GM23338 (cell line): ENCODE results near the gene EGFR. TPM values are rescaled to one million over a fixed set of nuclear protein-coding genes. Genes with fewer than 3 reads are reported as not detected.

ENCODE experiments used
- ATAC-seq: fragments of 200-7000 bp; cut with Tn5 transposase; 3 replicates; pipeline ENCODE4 v1.9.1; 2020
- DNase-seq: peaks from one replicate; pipeline ENCODE4 v3.0.0-alpha.2; 2015; ENCODE audit warnings: low spot score
- H2AFZ ChIP-seq: fragments of 200-600 bp; sonication (generic); 2 replicates; pipeline ENCODE4 v1.8.0; 2016; ENCODE audit warnings: antibody characterized with exemption, mild to moderate bottlenecking, moderate library complexity
- H3F3A ChIP-seq: fragments of 200-600 bp; sonication (generic); replicated peaks from 2 replicates; pipeline ENCODE4 v1.8.0; 2017; ENCODE audit warnings: antibody characterized with exemption, mixed run types, low read depth
- H3K27ac ChIP-seq: fragments of 200-600 bp; sonication (generic); 2 replicates; pipeline ENCODE4 v1.6.1; 2016; ENCODE audit warnings: low read depth
- H3K27me3 ChIP-seq: fragments of 200-600 bp; sonication (generic); 2 replicates; pipeline ENCODE4 v1.8.0; 2016; ENCODE audit warnings: mild to moderate bottlenecking, mixed run types, moderate library complexity; ENCODE audit not compliant: insufficient read depth
- H3K36me3 ChIP-seq: fragments of 200-600 bp; sonication (generic); 2 replicates; pipeline ENCODE4 v1.8.0; 2016; ENCODE audit warnings: mild to moderate bottlenecking; ENCODE audit not compliant: insufficient read depth
- H3K4me1 ChIP-seq: fragments of 200-600 bp; sonication (generic); 2 replicates; pipeline ENCODE4 v1.8.0; 2016; ENCODE audit warnings: mild to moderate bottlenecking, moderate library complexity; ENCODE audit not compliant: insufficient read depth
- H3K4me2 ChIP-seq: fragments of 200-600 bp; sonication (generic); 2 replicates; pipeline ENCODE4 v1.7.1; 2017; ENCODE audit warnings: mixed run types
- H3K4me3 ChIP-seq: fragments of 200-600 bp; sonication (generic); 2 replicates; pipeline ENCODE4 v1.6.1; 2016; ENCODE audit warnings: mixed run types
- H3K79me2 ChIP-seq: fragments of 200-600 bp; sonication (generic); replicated peaks from 2 replicates; pipeline ENCODE4 v1.8.0; 2017; ENCODE audit warnings: mild to moderate bottlenecking; ENCODE audit not compliant: insufficient read depth
- H3K9me2 ChIP-seq: fragments of 200-600 bp; sonication (generic); 2 replicates; pipeline ENCODE4 v1.8.0; 2017; ENCODE audit not compliant: insufficient read depth
- H4K20me1 ChIP-seq: fragments of 200-600 bp; sonication (generic); replicated peaks from 2 replicates; pipeline ENCODE4 v1.8.0; 2017; ENCODE audit warnings: mild to moderate bottlenecking; ENCODE audit not compliant: insufficient read depth
- H3K27ac Mint-ChIP-seq: 2 replicates; pipeline ENCODE4 v1.8.0; 2020; ENCODE audit warnings: inconsistent platforms, mild to moderate bottlenecking, moderate library complexity, mixed read lengths
- H3K27me3 Mint-ChIP-seq: 3 replicates; pipeline ENCODE4 v1.8.0; 2022; ENCODE audit warnings: low read depth, mild to moderate bottlenecking, moderate library complexity, mixed read lengths, inconsistent platforms; ENCODE audit not compliant: insufficient read depth, poor library complexity
- H3K36me3 Mint-ChIP-seq: 3 replicates; pipeline ENCODE4 v1.8.0; 2021; ENCODE audit warnings: low read depth, mild to moderate bottlenecking, inconsistent platforms, moderate library complexity, mixed read lengths
- H3K4me1 Mint-ChIP-seq: 3 replicates; pipeline ENCODE4 v1.8.0; 2020; ENCODE audit warnings: mild to moderate bottlenecking, inconsistent platforms, mixed read lengths
- H3K4me3 Mint-ChIP-seq: 3 replicates; pipeline ENCODE4 v1.8.0; 2021; ENCODE audit warnings: moderate library complexity, mild to moderate bottlenecking, inconsistent platforms, mixed read lengths
- H3K9me3 Mint-ChIP-seq: 3 replicates; pipeline ENCODE4 v1.8.0; 2020; ENCODE audit warnings: moderate library complexity, mild to moderate bottlenecking, inconsistent platforms, mixed read lengths
- CREB1 ChIP-seq: fragments of 250-450 bp; sonication (Bioruptor Pico); IDR thresholded peaks from 2 replicates; pipeline ENCODE4 v1.5.0; 2020; ENCODE audit warnings: low read depth, mild to moderate bottlenecking, moderate library complexity
- ETS1 ChIP-seq: IDR thresholded peaks from 2 replicates; pipeline ENCODE4 v1.6.1; 2016; ENCODE audit warnings: antibody characterized with exemption
- EZH2 ChIP-seq: fragments of 200-600 bp; sonication (generic); IDR thresholded peaks from one replicate; pipeline ENCODE4 v1.8.0; 2017; ENCODE audit warnings: antibody characterized with exemption, mild to moderate bottlenecking, low read depth; ENCODE audit not compliant: unreplicated experiment
- EZH2phosphoT487 ChIP-seq: fragments of 200-600 bp; sonication (generic); IDR thresholded peaks from one replicate; pipeline ENCODE4 v1.8.1; 2018; ENCODE audit warnings: antibody characterized with exemption; ENCODE audit not compliant: unreplicated experiment
- JUNB ChIP-seq: IDR thresholded peaks from one replicate; pipeline ENCODE4 v1.6.1; 2016; ENCODE audit warnings: antibody characterized with exemption; ENCODE audit not compliant: unreplicated experiment
- NANOG ChIP-seq: IDR thresholded peaks from 2 replicates; pipeline ENCODE4 v1.6.1; 2016; ENCODE audit warnings: antibody characterized with exemption, borderline replicate concordance
- POLR2AphosphoS5 ChIP-seq: IDR thresholded peaks from 2 replicates; pipeline ENCODE4 v1.6.1; 2016; ENCODE audit warnings: antibody characterized with exemption, low read depth
- REST ChIP-seq: IDR thresholded peaks from one replicate; pipeline ENCODE4 v1.6.1; 2018; ENCODE audit warnings: antibody characterized with exemption; ENCODE audit not compliant: unreplicated experiment
- ZNF114 ChIP-seq: fragments of 250-450 bp; sonication (Bioruptor Pico); IDR thresholded peaks from 2 replicates; pipeline ENCODE4 v1.5.0; 2020; ENCODE audit warnings: mild to moderate bottlenecking, moderate library complexity
- ZNF331 ChIP-seq: fragments of 250-450 bp; sonication (Bioruptor Pico); IDR thresholded peaks from 2 replicates; pipeline ENCODE4 v1.5.0; 2020; ENCODE audit warnings: low read depth, mild to moderate bottlenecking, moderate library complexity
- ZNF462 ChIP-seq: fragments of 250-450 bp; sonication (Bioruptor Pico); IDR thresholded peaks from 2 replicates; pipeline ENCODE4 v1.5.0; 2020; ENCODE audit warnings: mild to moderate bottlenecking, moderate library complexity
- polyA plus RNA-seq: library from polyadenylated mRNA; unstranded; fragments of >200 nt; fragmentation: Nextera tagmentation; extraction: Ambion mirVana; gene quantifications from 2 replicates; pipeline ENCODE4 v1.2.1, GENCODE V29; 2016
- total RNA-seq: library from RNA; depleted of rRNA; stranded (reverse); fragments of >200 nt; shearing (Covaris generic); gene quantifications from 2 replicates; pipeline ENCODE4 v1.2.3, GENCODE V29; 2014
- TF ChIP-seq, protein P1 (sequence below), 2 experiments: fragments of 200-600 bp in 1 of 2; sonication (generic) in 1 of 2; conservative IDR thresholded peaks; 2 replicates each; pipeline versions ENCODE4 v1.5.1 to v1.6.1; 2016 to 2017; ENCODE audit warnings: antibody characterized with exemption in 2 of 2, low read depth in 2 of 2, mild to moderate bottlenecking in 2 of 2, moderate library complexity in 1 of 2

Gene EGFR
- total and polyA plus RNA-seq, 2 experiments from 2014 or later: 1.5 to 4.5 TPM

DNA sequence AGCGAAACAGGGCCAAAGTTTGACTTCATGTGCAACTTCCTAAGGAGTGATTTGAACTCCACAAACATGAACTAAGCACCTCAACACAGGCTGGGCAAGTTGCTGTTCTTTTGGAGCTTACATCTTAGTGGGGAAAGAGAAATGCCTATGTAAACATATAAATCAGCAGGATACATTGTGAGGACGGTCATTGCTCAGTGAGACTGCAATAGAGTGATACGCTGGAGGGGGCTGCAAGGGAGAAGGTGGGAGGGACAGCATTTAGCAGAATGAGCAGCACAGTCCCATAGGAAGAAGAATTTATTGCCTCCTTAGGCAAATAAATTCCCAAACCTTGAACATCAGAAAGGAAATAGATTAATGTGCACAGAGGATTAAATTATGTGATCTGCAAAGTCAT is 90.0 kb downstream of the EGFR start:
- no peak for TF ChIP-seq POLR2AphosphoS5
- TF ChIP-seq, protein P1, sequence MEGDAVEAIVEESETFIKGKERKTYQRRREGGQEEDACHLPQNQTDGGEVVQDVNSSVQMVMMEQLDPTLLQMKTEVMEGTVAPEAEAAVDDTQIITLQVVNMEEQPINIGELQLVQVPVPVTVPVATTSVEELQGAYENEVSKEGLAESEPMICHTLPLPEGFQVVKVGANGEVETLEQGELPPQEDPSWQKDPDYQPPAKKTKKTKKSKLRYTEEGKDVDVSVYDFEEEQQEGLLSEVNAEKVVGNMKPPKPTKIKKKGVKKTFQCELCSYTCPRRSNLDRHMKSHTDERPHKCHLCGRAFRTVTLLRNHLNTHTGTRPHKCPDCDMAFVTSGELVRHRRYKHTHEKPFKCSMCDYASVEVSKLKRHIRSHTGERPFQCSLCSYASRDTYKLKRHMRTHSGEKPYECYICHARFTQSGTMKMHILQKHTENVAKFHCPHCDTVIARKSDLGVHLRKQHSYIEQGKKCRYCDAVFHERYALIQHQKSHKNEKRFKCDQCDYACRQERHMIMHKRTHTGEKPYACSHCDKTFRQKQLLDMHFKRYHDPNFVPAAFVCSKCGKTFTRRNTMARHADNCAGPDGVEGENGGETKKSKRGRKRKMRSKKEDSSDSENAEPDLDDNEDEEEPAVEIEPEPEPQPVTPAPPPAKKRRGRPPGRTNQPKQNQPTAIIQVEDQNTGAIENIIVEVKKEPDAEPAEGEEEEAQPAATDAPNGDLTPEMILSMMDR (conservative IDR thresholded peaks at IDR 0.05; ENCODE audit: low read depth in 2 of 2): no peak
- TF ChIP-seq ZNF462 (CRISPR knock-in tag): no peak
- TF ChIP-seq JUNB: no peak
- no peak for TF ChIP-seq ZNF114
- TF ChIP-seq EZH2phosphoT487: no peak
- no peak for TF ChIP-seq REST
- no peak for TF ChIP-seq ZNF331 (CRISPR knock-in tag)
- TF ChIP-seq CREB1 (CRISPR knock-in tag): no peak
- TF ChIP-seq NANOG: no peak
- TF ChIP-seq EZH2: no peak
- no peak for TF ChIP-seq ETS1
- no peak overlapping the region for H3K4me3 ChIP-seq
- ATAC-seq (no peak), DNase-seq (no peak)
- H3K9me2 ChIP-seq: 0 out of 2 replicates have a peak, but pooled peaks cover 5% of the 10 kb centered on the region
- peak overlapping the region; percentile 63; the same call in 1 of the 2 replicates for H3K4me2 ChIP-seq
- no peaks in the 10 kb centered on the region for H3K79me2 ChIP-seq
- peak overlapping the region; percentile 24; the same call in 1 of the 2 replicates for H2AFZ ChIP-seq
- no peaks in the 10 kb centered on the region for H3K27me3 ChIP-seq
- no peaks in the 10 kb centered on the region for H4K20me1 ChIP-seq
- no peaks in the 10 kb centered on the region for H3K9me3 Mint-ChIP-seq
- H3F3A ChIP-seq: no peaks in the 10 kb centered on the region
- H3K4me1 ChIP-seq: peaks cover 39% of the 10 kb centered on the region
- peaks cover 3% of the 10 kb centered on the region for H3K27me3 Mint-ChIP-seq
- H3K4me3 Mint-ChIP-seq: no peak overlapping the region
- H3K36me3 Mint-ChIP-seq: no peaks in the 10 kb centered on the region
- peak overlapping the region; percentile 64 for H3K27ac ChIP-seq
- peak overlapping the region; percentile 22; the same call in 1 of the 2 replicates for H3K27ac Mint-ChIP-seq
- peaks cover 39% of the 10 kb centered on the region for H3K4me1 Mint-ChIP-seq
- H3K36me3 ChIP-seq: no peaks in the 10 kb centered on the region
